ENCODE measurements around the gene SUSD2. TPM values are rescaled to one million over a fixed set of nuclear protein-coding genes. Genes with fewer than 3 reads are reported as not detected.
A peak's percentile ranks its signal among the peaks of the same experiment; 100 is the strongest.

The SUSD2 gene
- polyA plus RNA-seq, 1 of the 3 experiments (the other 2 are of a cell fraction): 0.82 TPM

GRCh38 chr22:24187731-24188644 is 6.7 kb downstream of the SUSD2 start (continued):
- TF ChIP-seq REST (IDR thresholded peaks at IDR 0.05; ENCODE audit: low read depth, low read length): no peak
- no peak for TF ChIP-seq FOXM1 (IDR thresholded peaks at IDR 0.05; ENCODE audit: low read depth)
- no peak for TF ChIP-seq RCOR1 (IDR thresholded peaks at IDR 0.05; ENCODE audit: low read length)
- TF ChIP-seq MAX (IDR thresholded peaks at IDR 0.05; ENCODE audit: low read depth): no peak
- TF ChIP-seq IRF3 (IDR thresholded peaks at IDR 0.05; ENCODE audit: low read depth, low read length): no peak
- no peak for TF ChIP-seq RFX5 (IDR thresholded peaks at IDR 0.05; ENCODE audit: low read length)
- TF ChIP-seq USF2 (IDR thresholded peaks at IDR 0.05; ENCODE audit: borderline replicate concordance, low read depth, low read length): no peak

GRCh38 chr22:24188705-24189248 is 7.5 kb downstream of the SUSD2 start:
- Histone ChIP-seq H3K9me2 (no peaks in the 10 kb centered on the region), H3K4me1 (ENCODE audit: control insufficient read depth in 1 of 2, insufficient read depth in 2 of 2, low read depth in 1 of 2, low read length in 1 of 2) (peaks cover 0 to 15% of the 10 kb centered on the region in 2 experiments; a peak in 1 of 4 replicates), H2AFZ (ENCODE audit: low read depth) (peak overlapping the region; percentile 49; the same call in 1 of the 2 replicates), H3K9ac (no peak overlapping the region), H3K4me3 (ENCODE audit: low read depth in 2 of 2, low read length in 1 of 2) (no peak overlapping the region), H3K4me2 (no peak overlapping the region), H3K79me2 (ENCODE audit: insufficient read depth) (no peaks in the 10 kb centered on the region), H3K27ac (ENCODE audit: low read depth in 2 of 2, low read length in 1 of 2) (no peak overlapping the region), H3K9me3 (no peaks in the 10 kb centered on the region), H3K36me3 (replicated peaks in 1 of 2; ENCODE audit: control insufficient read depth in 1 of 2, insufficient read depth in 2 of 2, low read length in 1 of 2) (no peaks in the 10 kb centered on the region), H3K27me3 (ENCODE audit: insufficient read depth) (no peaks in the 10 kb centered on the region), H4K20me1 (ENCODE audit: insufficient read depth) (no peaks in the 10 kb centered on the region), H3F3A (replicated peaks; ENCODE audit: insufficient read depth) (no peaks in the 10 kb centered on the region)
- CTCF ChIA-PET: interaction anchor here (0.6 to 3.6 kb wide), 38 partner anchors 9 to 570 kb away, joined by 3 to 94 read pairs (median 5); partner anchors contain the start of genes CABIN1, GGT5 and SUSD2
- TF ChIP-seq ELF1 (IDR thresholded peaks at IDR 0.05): no peak
- TF ChIP-seq SMC3 (IDR thresholded peaks at IDR 0.05; ENCODE audit: low read depth, low read length): no peak
- TF ChIP-seq TEAD4 (IDR thresholded peaks at IDR 0.05; ENCODE audit: borderline replicate concordance, insufficient read depth): no peak
- TF ChIP-seq FOXM1 (IDR thresholded peaks at IDR 0.05; ENCODE audit: low read depth): no peak
- TF ChIP-seq RAD21 (IDR thresholded peaks at IDR 0.05; ENCODE audit: low read length): no peak
- no peak for TF ChIP-seq RXRA (IDR thresholded peaks at IDR 0.05; ENCODE audit: borderline replicate concordance, low read depth)
- POLR2A ChIA-PET: no interaction called here
- WGBS (ENCODE audit: low lambda C conversion rate): 66% methylated on average over 7 of the region's 17 CpGs
- DNase-seq: peak; percentile 24

Data from SK-N-SH (cell line).